Measurements from ENCODE around the gene SLC7A14. TPM values are rescaled to one million over a fixed set of nuclear protein-coding genes. Genes with fewer than 3 reads are reported as not detected.
"Not testable (repeated sequence)": the region's sequence is repeated elsewhere in the genome, so short reads cannot be mapped to it uniquely, and the experiment has no call there.

SLC7A14 gene
- total RNA-seq, 4 donors from 2014 or later: under 0.01 to 0.06 (median under 0.01) TPM; not detected in 1

GRCh38 chr3:170572665-170573253, 13.1 kb downstream of the SLC7A14 start:
- no peak for DNase-seq (ENCODE audit: low spot score)
- no peak for ATAC-seq (ENCODE audit: low FRiP score)
- no peak for TF ChIP-seq CTCF (IDR thresholded peaks at IDR 0.05)

- not testable (repeated sequence) for DNase-seq (ENCODE audit: low spot score); ATAC-seq (ENCODE audit: low FRiP score)
Measured at GRCh38 chr3:170567598-170567997, 18.3 kb downstream of the SLC7A14 start.

- no peak for TF ChIP-seq CTCF (IDR thresholded peaks at IDR 0.05)
- DNase-seq (ENCODE audit: low spot score) (no peak), ATAC-seq (ENCODE audit: low FRiP score) (no peak)
Measured at GRCh38 chr3:170566413-170566812, 19.5 kb downstream of the SLC7A14 start.

GRCh38 chr3:170565495-170565894, 20.4 kb downstream of the SLC7A14 start:
- DNase-seq (ENCODE audit: low spot score) (no peak), ATAC-seq (ENCODE audit: low FRiP score) (no peak)
- TF ChIP-seq CTCF (IDR thresholded peaks at IDR 0.05): no peak

- ATAC-seq (ENCODE audit: low FRiP score) (no peak), DNase-seq (ENCODE audit: low spot score) (no peak)
- no peak for TF ChIP-seq CTCF (IDR thresholded peaks at IDR 0.05)
Measured at GRCh38 chr3:170564664-170565063, 21.2 kb downstream of the SLC7A14 start.

GRCh38 chr3:170563712-170564423, 22.0 kb downstream of the SLC7A14 start:
- DNase-seq (ENCODE audit: low spot score) (no peak), ATAC-seq (ENCODE audit: low FRiP score) (no peak)
- no peak for TF ChIP-seq CTCF (IDR thresholded peaks at IDR 0.05)

GRCh38 chr3:170562080-170562479, 23.8 kb downstream of the SLC7A14 start:
- ATAC-seq (ENCODE audit: low FRiP score) (no peak), DNase-seq (ENCODE audit: low spot score) (no peak)
- TF ChIP-seq CTCF (IDR thresholded peaks at IDR 0.05): no peak
